Measurements from ENCODE around the gene ZNF277.

ZNF277 gene

GRCh38 chr7:112204499-112205342 is 1.8 kb upstream of the ZNF277 start:
- peak overlapping the region; percentile 89 to 95 for H3K4me3 ChIP-seq (replicated peaks in 1 of 2; ENCODE audit: low read depth in 2 of 2, low read length in 2 of 2)
- peak; percentile 28 to 42 for DNase-seq (ENCODE audit: low read depth in 2 of 2)
- TF ChIP-seq, protein P1, sequence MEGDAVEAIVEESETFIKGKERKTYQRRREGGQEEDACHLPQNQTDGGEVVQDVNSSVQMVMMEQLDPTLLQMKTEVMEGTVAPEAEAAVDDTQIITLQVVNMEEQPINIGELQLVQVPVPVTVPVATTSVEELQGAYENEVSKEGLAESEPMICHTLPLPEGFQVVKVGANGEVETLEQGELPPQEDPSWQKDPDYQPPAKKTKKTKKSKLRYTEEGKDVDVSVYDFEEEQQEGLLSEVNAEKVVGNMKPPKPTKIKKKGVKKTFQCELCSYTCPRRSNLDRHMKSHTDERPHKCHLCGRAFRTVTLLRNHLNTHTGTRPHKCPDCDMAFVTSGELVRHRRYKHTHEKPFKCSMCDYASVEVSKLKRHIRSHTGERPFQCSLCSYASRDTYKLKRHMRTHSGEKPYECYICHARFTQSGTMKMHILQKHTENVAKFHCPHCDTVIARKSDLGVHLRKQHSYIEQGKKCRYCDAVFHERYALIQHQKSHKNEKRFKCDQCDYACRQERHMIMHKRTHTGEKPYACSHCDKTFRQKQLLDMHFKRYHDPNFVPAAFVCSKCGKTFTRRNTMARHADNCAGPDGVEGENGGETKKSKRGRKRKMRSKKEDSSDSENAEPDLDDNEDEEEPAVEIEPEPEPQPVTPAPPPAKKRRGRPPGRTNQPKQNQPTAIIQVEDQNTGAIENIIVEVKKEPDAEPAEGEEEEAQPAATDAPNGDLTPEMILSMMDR (IDR thresholded peaks at IDR 0.05; ENCODE audit: low read depth, low read length), result no peak

- peak overlapping the region; percentile 89 to 95 for H3K4me3 ChIP-seq (replicated peaks in 1 of 2; ENCODE audit: low read depth in 2 of 2, low read length in 2 of 2)
- peak; percentile 74 to 82 for DNase-seq (ENCODE audit: low read depth in 2 of 2)
- TF ChIP-seq, protein P1 (IDR thresholded peaks at IDR 0.05; ENCODE audit: low read depth, low read length), result no peak
Observed at GRCh38 chr7:112205343-112206237, 905 bp upstream of the ZNF277 start.

- peak in 1 of 2 donors; percentile 17 for DNase-seq (ENCODE audit: low read depth in 2 of 2)
- peak overlapping the region; percentile 89 to 95 for H3K4me3 ChIP-seq (replicated peaks in 1 of 2; ENCODE audit: low read depth in 2 of 2, low read length in 2 of 2)
- TF ChIP-seq, protein P1 (IDR thresholded peaks at IDR 0.05; ENCODE audit: low read depth, low read length), result no peak
Observed at GRCh38 chr7:112206991-112207592, 597 bp downstream of the ZNF277 start.

DNA sequence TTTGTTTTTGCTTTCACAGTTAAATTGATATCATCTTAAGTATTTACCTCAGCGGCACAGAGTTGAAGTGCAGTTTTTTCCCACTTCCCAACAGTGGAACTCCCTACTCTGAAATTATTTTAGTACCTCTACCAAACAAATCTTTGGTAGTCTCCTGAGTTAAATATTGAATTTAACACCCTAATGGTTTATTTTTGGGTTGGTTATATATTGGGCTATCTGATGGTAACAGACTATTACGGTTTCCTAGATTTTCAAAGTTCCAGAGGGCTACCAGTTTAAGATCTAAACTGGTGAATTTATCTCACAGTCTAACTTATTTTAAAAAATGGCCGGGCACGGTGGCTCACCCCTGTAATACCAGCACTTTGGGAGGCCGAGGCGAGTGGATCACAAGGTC is 1.3 kb downstream of the ZNF277 start:
- no peak for DNase-seq (ENCODE audit: low read depth in 2 of 2)

DNA sequence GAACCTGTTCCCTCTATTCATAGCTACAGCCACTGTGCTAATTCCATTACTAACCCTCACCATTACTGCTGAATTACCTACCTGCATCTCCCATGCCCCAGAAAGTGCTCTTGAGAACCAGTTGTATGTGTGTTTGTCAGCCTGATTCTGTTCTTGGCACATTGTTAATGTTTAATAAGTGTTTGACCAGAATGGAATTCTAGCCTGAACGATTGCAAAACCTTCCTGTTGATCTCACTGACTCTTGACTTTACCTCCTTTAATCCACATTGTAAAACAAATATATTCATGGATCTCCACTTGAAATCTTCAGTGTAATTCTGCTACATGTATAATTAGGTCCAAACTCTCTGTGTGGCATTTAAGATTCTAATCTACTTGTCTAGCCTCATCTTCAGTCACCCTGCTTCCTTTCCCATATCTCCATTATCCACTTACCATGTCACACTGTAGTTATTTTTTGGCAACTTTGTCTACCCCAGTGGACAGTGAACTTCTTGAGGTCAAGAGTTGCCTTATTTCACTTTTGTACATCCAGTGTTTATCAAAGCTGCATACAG is 4.9 kb downstream of the ZNF277 start:
- peak; percentile 66 to 73 for DNase-seq (ENCODE audit: low read depth in 2 of 2)

More for the DNA sequence above, 1.3 kb downstream of the ZNF277 start:
- TF ChIP-seq, protein P1 (IDR thresholded peaks at IDR 0.05; ENCODE audit: low read depth, low read length), result no peak
- peak overlapping the region in 1 of 2 donors; percentile 95 for H3K4me3 ChIP-seq (replicated peaks in 1 of 2; ENCODE audit: low read depth in 2 of 2, low read length in 2 of 2)

More for the DNA sequence above, 4.9 kb downstream of the ZNF277 start:
- H3K4me3 ChIP-seq (replicated peaks in 1 of 2; ENCODE audit: low read depth in 2 of 2, low read length in 2 of 2), result no peak overlapping the region
- TF ChIP-seq, protein P1 (IDR thresholded peaks at IDR 0.05; ENCODE audit: low read depth, low read length), result no peak

All from cardiac fibroblast (primary cell).